ENCODE data around the gene FDX2.
"Not testable (repeated sequence)": the region's sequence is repeated elsewhere in the genome, so short reads cannot be mapped to it uniquely, and the experiment has no call there.

Gene FDX2

DNA sequence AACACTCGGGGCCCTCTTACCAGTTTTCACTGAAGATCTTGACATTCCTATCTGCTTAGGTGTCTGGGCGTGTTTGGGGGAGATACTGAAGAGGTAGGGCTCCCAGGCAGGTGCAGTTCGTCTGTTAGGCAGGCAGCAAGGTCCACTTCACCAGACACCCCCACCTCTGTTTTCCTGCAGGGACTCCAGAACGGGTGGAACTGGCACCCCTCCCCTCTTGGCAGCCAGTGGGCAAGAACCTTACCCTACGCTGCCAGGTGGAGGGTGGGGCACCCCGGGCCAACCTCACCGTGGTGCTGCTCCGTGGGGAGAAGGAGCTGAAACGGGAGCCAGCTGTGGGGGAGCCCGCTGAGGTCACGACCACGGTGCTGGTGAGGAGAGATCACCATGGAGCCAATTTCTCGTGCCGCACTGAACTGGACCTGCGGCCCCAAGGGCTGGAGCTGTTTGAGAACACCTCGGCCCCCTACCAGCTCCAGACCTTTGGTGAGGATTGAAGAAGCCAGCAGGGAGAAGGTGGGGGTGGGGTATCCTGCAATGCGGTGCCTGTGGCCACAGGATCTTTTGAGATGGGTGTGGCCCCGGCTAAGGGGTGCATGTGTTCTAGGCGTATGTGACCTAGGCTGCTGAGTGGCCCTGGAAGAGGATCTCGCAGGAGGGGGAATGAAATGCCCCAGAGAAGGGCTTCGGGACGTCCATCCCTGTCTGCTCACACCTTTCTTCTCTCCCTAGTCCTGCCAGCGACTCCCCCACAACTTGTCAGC lies 32.3 kb downstream of the FDX2 start:
- peak in 2 of 3 donors; percentile 31 to 48 for DNase-seq

DNA sequence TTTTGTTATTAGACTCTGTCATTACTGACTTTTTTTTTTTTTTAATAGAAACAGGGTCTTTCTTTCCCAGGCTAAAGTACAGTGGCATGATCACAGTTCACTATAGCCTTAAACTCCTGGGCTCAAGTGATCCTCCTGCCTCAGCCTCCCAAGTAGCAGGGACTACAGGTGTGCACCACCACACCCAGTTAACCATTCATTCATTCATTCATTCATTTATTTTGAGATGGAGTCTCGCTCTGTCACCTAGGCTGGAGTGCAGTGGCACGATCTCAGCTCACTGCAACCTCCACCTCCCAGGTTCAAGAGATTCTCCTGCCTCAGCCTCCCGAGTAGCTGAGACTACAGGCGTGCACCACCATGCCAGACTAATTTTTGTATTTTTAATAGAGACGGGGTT lies 33.8 kb downstream of the FDX2 start:
- DNase-seq, result not testable (repeated sequence)

DNA sequence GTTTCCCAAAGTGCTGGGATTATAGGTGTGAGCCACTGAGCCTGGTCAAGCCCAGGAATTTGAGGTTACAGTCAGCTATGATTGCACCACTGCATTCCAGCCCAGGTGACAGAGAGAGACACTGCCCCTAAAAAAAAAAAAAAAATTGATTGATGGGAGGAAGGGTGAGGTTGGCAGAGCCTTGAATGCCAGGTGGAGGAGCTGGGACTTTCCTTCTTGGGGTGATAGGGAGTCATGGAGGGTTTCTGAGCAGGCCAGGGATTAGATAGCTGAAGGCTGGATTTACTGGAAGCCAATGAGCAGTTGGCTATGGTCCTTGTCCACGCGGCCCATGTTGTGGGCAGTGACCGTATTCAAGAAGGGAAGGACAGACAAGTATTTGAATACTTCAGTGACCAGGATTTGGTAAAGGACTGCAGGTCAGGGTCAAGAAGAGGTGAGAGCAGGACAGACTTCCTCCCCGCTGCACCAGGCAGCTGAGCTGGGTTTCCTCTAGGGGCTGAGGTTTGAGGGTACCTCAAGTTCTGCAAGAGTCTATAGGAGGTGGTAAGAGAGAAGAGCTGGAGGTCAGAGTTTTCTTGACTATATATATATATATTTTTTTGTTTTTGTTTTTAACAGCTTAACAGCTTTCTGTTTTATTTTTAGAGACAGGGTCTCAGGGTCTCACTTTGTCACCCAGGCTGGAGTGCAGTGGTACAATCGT lies 35.9 kb downstream of the FDX2 start:
- peak in 2 of 3 donors; percentile 29 to 35 for DNase-seq

DNA sequence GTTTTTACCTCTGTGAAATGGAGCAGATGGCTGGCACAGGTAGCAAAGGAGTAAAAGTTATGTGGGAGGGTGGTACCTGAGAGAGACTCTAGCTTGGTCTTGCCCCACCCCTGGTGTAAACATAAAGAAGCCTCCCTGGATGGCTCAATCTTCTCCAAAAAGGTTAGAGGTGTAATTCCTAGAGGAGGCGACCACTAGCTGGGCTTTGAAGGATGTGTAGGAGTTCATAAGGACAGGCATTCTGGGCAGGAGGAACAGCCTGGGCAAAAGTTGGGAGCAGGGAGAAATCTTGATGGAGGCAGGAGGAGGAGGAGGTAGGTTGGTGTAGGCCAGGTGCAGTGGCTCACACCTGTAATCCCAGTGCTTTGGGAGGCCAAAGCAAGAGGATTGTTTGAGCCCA lies 36.9 kb downstream of the FDX2 start:
- peak in 1 of 3 donors; percentile 21 for DNase-seq

DNA sequence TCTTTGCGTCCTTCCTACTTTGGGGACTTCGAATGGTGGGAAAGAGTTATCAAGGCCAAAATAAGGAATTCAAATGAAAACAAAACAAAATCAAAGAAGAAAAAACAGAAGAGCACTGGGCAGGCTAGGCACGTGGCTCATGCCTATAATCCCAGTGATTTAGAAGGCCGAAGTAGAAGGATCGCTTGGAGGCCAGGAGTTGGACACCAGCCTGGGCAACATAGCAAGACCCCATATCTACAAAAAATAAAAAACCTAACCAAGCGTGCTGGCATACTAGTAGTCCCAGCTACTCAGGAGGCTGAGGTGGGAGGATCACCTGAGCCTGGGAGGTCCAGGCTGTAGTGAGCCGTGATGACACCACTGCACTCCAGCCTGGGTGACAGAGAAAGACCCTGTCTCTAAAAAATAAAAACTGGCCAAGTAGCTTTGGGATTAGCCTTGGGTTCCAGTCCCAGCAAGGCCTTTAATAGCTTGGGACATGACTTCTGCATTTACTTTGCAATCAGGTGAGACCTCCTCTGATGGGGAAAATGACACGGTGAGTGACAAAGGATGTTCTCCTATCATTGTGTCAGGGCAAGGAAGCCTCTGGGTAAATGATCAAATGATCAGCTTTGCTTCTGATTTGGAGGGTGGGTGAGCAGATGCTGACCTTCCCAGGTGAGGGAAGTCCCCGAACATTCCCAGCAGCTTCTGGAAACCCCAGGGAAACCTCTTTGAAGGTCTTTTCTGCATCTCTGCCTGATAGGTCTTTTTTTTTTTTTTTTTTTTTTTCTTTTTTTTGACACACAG lies 37.8 kb downstream of the FDX2 start:
- DNase-seq, result peak; percentile 46 to 64 (median 58)

DNA sequence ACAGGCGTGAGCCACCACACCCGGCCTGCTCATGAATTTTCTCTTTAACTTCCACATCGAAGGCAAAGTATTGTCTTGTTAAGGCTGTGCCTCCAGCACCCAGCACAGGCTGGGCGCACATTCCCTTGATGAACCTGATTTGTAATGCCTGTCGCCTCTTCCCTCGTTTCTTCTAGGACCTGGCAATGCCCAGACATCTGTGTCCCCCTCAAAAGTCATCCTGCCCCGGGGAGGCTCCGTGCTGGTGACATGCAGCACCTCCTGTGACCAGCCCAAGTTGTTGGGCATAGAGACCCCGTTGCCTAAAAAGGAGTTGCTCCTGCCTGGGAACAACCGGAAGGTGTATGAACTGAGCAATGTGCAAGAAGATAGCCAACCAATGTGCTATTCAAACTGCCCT lies 41.2 kb downstream of the FDX2 start:
- peak in 1 of 3 donors; percentile 21 for DNase-seq

DNA sequence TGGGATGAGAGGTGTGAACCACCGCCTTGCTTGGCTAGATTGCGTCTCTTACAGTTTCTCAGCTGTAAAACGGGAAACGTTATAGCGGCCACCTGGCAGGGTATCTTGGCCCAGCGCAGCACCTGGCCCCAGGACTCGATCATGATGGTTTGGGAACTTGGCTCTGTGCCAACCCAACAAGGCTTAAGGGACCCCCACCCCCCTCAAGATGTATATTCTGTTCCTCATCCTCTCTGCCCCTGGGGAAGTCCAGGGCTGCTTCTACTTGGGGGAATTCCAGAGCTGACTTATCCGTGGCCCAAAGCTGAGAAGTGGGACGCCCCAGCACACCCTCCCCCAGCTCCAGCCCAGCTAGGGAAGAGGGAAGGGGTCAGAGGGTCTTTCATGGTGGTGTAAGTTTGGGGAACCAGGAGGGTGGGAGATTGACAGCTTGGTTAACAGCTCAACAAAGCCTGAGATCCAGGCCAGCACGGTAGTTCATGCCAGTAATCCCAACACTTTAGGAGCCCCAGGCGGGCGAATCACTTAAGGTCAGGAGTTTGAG lies 44.2 kb downstream of the FDX2 start:
- DNase-seq, result peak; percentile 90 to 93 (median 92)

DNA sequence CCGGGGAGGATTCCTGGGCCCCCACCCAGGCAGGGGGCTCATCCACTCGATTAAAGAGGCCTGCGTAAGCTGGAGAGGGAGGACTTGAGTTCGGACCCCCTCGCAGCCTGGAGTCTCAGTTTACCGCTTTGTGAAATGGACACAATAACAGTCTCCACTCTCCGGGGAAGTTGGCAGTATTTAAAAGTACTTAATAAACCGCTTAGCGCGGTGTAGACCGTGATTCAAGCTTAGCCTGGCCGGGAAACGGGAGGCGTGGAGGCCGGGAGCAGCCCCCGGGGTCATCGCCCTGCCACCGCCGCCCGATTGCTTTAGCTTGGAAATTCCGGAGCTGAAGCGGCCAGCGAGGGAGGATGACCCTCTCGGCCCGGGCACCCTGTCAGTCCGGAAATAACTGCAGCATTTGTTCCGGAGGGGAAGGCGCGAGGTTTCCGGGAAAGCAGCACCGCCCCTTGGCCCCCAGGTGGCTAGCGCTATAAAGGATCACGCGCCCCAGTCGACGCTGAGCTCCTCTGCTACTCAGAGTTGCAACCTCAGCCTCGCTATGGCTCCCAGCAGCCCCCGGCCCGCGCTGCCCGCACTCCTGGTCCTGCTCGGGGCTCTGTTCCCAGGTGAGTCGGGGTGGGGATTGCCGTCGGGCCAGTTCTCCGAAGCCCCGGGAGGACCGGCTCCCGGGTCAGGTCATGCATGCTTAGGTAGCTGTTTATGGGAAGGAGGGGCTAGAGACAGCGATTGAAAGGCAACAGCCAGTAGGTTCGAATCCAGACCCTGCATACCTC lies 45.0 kb downstream of the FDX2 start, which contains the start of gene ICAM1:
Gene ICAM1, plus strand, starts transcription at position 505 of the 779 bp plus-strand sequence. Its CDS starts 40 bp downstream, at position 545.
- DNase-seq, result peak; percentile 98 to 99 (median 99)

DNA sequence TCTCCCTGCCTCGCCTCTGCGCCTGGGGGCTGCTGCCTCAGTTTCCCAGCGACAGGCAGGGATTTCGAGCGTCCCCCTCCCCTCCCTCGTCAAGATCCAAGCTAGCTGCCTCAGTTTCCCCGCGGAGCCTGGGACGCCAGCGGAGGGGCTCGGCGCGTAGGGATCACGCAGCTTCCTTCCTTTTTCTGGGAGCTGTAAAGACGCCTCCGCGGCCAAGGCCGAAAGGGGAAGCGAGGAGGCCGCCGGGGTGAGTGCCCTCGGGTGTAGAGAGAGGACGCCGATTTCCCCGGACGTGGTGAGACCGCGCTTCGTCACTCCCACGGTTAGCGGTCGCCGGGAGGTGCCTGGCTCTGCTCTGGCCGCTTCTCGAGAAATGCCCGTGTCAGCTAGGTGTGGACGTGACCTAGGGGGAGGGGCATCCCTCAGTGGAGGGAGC lies 45.6 kb downstream of the FDX2 start:
- DNase-seq, result peak; percentile 97

DNA sequence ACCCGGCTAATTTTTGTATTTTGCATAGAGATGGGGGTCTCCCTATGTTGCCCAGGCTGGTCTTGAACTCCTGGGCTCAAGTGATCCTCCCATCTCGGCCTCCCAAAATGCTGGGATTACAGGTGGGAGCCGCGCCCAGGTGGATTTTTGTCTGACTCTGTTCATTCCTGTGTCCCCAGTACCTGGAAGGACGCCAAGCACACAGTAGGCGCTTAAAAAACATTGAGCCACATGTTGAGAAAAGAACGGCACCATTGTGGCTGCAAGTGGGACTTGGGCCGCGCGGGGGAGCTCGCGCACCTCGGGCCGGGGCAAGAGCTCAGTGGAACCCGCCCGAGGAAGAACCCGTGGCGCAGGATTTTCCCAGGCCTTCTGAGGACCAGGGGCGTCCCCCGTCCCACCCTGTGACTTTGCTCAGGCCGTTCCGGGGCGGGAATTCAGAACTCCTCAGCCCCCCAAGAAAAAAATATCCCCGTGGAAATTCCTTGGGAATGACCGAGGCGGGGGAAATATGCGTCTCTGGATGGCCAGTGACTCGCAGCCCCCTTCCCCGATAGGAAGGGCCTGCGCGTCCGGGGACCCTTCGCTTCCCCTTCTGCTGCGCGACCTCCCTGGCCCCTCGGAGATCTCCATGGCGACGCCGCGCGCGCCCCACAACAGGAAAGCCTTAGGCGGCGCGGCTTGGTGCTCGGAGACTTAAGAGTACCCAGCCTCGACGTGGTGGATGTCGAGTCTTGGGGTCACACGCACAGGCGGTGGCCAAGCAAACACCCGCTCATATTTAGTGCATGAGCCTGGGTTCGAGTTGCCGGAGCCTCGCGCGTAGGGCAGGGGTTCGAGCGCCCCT lies 46.3 kb downstream of the FDX2 start:
- peak; percentile 99 for DNase-seq

DNA sequence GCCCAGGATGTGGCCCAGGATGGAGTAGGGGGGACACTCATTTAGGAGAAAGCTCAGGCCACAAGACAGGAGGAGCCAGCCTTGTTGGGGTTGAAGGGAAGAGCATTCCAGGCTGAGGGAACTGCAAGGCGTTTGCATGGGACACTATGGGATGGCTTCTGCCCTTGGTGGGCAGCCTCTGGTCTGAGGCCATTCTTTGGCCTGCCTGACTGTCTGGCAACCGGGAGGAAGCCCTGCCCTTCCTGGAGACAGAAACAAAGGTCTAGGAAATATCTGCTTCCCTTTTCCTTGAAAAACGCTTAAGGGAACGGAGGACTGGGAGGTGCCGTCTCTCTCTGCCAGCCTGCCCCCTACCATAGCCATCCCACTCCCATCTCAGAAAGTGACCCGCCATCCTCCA lies 47.7 kb downstream of the FDX2 start:
- peak in 1 of 3 donors; percentile 26 for DNase-seq

DNA sequence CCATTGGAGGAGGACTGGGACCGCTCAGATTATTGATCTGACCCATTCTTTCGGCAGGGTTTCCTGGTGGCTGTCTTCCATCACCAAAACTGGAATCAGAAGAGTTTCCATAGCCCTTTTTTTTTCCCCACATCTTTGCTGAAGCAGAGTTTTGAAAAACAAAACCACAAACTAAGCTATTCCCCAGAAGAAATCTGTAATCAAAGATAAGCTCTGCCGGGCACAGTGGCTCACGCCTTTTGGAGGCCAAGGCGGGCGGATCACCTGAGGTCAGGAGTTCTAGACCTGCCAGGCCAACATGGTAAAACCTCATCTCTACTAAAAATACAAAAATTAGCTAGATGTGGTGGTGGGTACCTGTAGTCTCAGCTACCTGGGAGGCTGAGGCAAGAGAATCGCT lies 49.1 kb downstream of the FDX2 start:
- no peak for DNase-seq

DNA sequence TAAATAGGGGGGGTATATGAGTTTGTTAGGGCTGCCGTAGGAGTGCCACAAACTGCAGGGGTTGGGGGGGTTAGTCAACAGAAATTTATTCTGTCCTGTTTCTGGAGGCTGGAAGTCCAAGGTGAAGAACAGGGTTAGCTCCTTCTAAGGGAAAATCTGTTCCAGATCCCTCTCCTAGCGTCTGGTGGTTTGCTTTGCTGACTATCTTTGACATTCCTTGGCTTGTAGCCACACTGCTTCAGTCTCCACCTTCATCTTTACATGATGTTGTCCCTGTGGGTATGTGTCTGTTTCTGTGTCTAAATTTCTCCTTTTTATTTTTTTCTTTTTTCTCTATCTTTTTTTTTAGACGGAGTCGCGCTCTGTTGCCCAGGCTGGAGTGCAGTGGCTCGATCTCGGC lies 53.0 kb downstream of the FDX2 start:
- no peak for DNase-seq

DNA sequence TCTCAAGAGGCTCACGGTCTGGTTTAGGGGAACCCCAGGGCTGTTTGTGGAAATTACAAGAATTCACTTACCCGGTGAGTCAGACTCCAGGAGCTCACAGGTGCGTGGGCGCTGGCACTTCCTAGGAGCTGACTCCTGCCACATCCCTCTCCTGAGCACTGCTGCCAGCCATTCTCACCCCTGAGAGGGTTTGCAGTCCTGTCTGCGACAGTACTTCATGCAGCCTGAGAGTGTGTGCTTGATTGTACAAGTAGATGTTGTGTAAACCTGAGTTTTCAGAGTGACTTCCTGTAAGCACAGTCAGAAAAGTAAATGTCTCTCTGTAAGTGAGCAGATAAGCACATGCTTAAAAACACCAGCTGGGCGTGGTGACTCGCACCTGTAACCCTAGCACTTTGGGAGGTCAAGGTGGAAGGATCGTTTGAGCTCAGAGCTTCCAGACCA lies 55.7 kb downstream of the FDX2 start:
- peak; percentile 73 to 84 (median 78) for DNase-seq
